Trophoblast cell (in vitro differentiated cells and primary cell): ENCODE measurements around the gene PDHX.
A peak's percentile ranks its signal among the peaks of the same experiment; 100 is the strongest.

Source experiments
- DNase-seq, 2 donors: peaks; one replicate each; pipeline ENCODE4 v3.0.0-alpha.2; 2016
- H2AFZ ChIP-seq: 2 replicates; pipeline ENCODE4 v1.6.1; 2013; ENCODE audit warnings: low read length, moderate library complexity, mild to moderate bottlenecking; ENCODE audit not compliant: insufficient read depth, poor library complexity
- H2AK5ac ChIP-seq: 2 replicates; pipeline ENCODE4 v1.6.1; 2013; ENCODE audit warnings: mild to moderate bottlenecking, low read length
- H2BK120ac ChIP-seq: 2 replicates; pipeline ENCODE4 v1.6.1; 2013; ENCODE audit warnings: low read length, mild to moderate bottlenecking, moderate library complexity; ENCODE audit not compliant: insufficient read depth, poor library complexity
- H2BK12ac ChIP-seq: 2 replicates; pipeline ENCODE4 v1.6.1; 2013; ENCODE audit warnings: mild to moderate bottlenecking, low read length, moderate library complexity
- H2BK5ac ChIP-seq: 2 replicates; pipeline ENCODE4 v1.6.1; 2013; ENCODE audit warnings: low read length, low read depth, moderate library complexity, mild to moderate bottlenecking; ENCODE audit not compliant: poor library complexity
- H3K14ac ChIP-seq: 2 replicates; pipeline ENCODE4 v1.6.1; 2013; ENCODE audit warnings: mild to moderate bottlenecking, low read length
- H3K18ac ChIP-seq: 2 replicates; pipeline ENCODE4 v1.6.1; 2013; ENCODE audit warnings: mild to moderate bottlenecking, low read length
- H3K23ac ChIP-seq: 2 replicates; pipeline ENCODE4 v1.6.1; 2013; ENCODE audit warnings: low read length
- H3K27ac ChIP-seq: 2 replicates; pipeline ENCODE4 v1.5.1; 2013; ENCODE audit warnings: low read depth, mild to moderate bottlenecking, inconsistent platforms, low read length, moderate library complexity
- H3K27me3 ChIP-seq: 2 replicates; pipeline ENCODE4 v1.6.1; 2013; ENCODE audit warnings: inconsistent platforms, mild to moderate bottlenecking, low read length, moderate library complexity; ENCODE audit not compliant: insufficient read depth
- H3K36me3 ChIP-seq, 2 experiments: 1 replicate in 1 of 2; 2 replicates in 1 of 2; pipeline ENCODE4 v1.6.1; 2013; ENCODE audit warnings: low read length in 2 of 2, mild to moderate bottlenecking in 2 of 2, moderate library complexity in 1 of 2; ENCODE audit not compliant: insufficient read depth in 2 of 2, control insufficient read depth in 1 of 2
- H3K4ac ChIP-seq: 2 replicates; pipeline ENCODE4 v1.6.1; 2013; ENCODE audit warnings: low read depth, mild to moderate bottlenecking, low read length, moderate library complexity
- H3K4me1 ChIP-seq, 2 experiments: 1 replicate in 1 of 2; 2 replicates in 1 of 2; pipeline ENCODE4 v1.6.1; 2013; ENCODE audit warnings: low read length in 2 of 2, mild to moderate bottlenecking in 2 of 2, moderate library complexity in 1 of 2; ENCODE audit not compliant: insufficient read depth in 2 of 2, control insufficient read depth in 1 of 2
- H3K4me2 ChIP-seq: 2 replicates; pipeline ENCODE4 v1.6.1; 2013; ENCODE audit warnings: inconsistent platforms, mild to moderate bottlenecking, low read length, moderate library complexity
- H3K4me3 ChIP-seq: 2 replicates; pipeline ENCODE4 v1.5.1; 2013; ENCODE audit warnings: mild to moderate bottlenecking, low read depth, low read length, inconsistent platforms
- H3K79me1 ChIP-seq: one replicate; pipeline ENCODE4 v1.6.1; 2013; ENCODE audit warnings: low read length
- H3K79me2 ChIP-seq: 2 replicates; pipeline ENCODE4 v1.6.1; 2013; ENCODE audit warnings: low read length, mild to moderate bottlenecking; ENCODE audit not compliant: control insufficient read depth, insufficient read depth, poor library complexity
- H3K9ac ChIP-seq: 2 replicates; pipeline ENCODE4 v1.6.1; 2013; ENCODE audit warnings: mild to moderate bottlenecking, low read length
- H3K9me3 ChIP-seq: 2 replicates; pipeline ENCODE4 v1.6.1; 2013; ENCODE audit warnings: low read depth, mild to moderate bottlenecking, control low read depth, inconsistent platforms, low read length; ENCODE audit not compliant: insufficient read depth
- H4K12ac ChIP-seq: 2 replicates; pipeline ENCODE4 v1.6.1; 2013; ENCODE audit warnings: low read depth, mild to moderate bottlenecking, low read length, moderate library complexity
- H4K8ac ChIP-seq: 2 replicates; pipeline ENCODE4 v1.6.1; 2013; ENCODE audit warnings: low read depth, mild to moderate bottlenecking, low read length, moderate library complexity
- H4K91ac ChIP-seq: one replicate; pipeline ENCODE4 v1.6.1; 2013; ENCODE audit warnings: low read depth, mild to moderate bottlenecking, low read length, moderate library complexity
- WGBS: extraction: QIAGEN DNeasy Blood & Tissue Kit; methylation state at CpG from one replicate; pipeline ENCODE4 v1.1.7; 2013; ENCODE audit warnings: missing lambda C conversion rate; ENCODE audit not compliant: insufficient read length, insufficient coverage; ENCODE audit errors: extremely low coverage; 5-methylcytosine and 5-hydroxymethylcytosine counted together

Gene PDHX

GRCh38 chr11:34890089-34890488 lies 26.3 kb upstream of the PDHX start:
- Histone ChIP-seq H3K9me3 (no peaks in the 10 kb centered on the region), H4K91ac (no peak overlapping the region), H3K79me1 (no peaks in the 10 kb centered on the region), H3K27me3 (no peaks in the 10 kb centered on the region), H3K27ac (no peak overlapping the region), H2BK12ac (no peak overlapping the region), H3K36me3 (peaks cover 0 to 2% of the 10 kb centered on the region in 2 experiments), H4K8ac (no peak overlapping the region), H3K18ac (no peak overlapping the region), H3K4me2 (no peak overlapping the region), H2AK5ac (no peak overlapping the region), H3K4me3 (no peak overlapping the region), H3K79me2 (no peaks in the 10 kb centered on the region), H4K12ac (no peak overlapping the region), H3K23ac (no peak overlapping the region), H3K14ac (no peak overlapping the region), H2AFZ (no peak overlapping the region), H2BK120ac (no peak overlapping the region), H3K9ac (no peak overlapping the region), H2BK5ac (no peak overlapping the region), H3K4ac (no peak overlapping the region), H3K4me1 (peaks cover 0 to 2% of the 10 kb centered on the region in 2 experiments)
- no peak for DNase-seq
- WGBS: no CpG with 5 or more reads among the region's 2 CpGs

GRCh38 chr11:34890812-34891211 lies 25.6 kb upstream of the PDHX start:
- Histone ChIP-seq H3K79me1 (no peaks in the 10 kb centered on the region), H4K91ac (no peak overlapping the region), H2BK12ac (no peak overlapping the region), H3K18ac (no peak overlapping the region), H2AFZ (no peak overlapping the region), H3K9me3 (no peaks in the 10 kb centered on the region), H2BK120ac (no peak overlapping the region), H2BK5ac (no peak overlapping the region), H2AK5ac (no peak overlapping the region), H4K12ac (no peak overlapping the region), H3K4me2 (no peak overlapping the region), H3K4me3 (no peak overlapping the region), H3K79me2 (no peaks in the 10 kb centered on the region), H3K23ac (no peak overlapping the region), H3K36me3 (no peaks in the 10 kb centered on the region), H3K4me1 (no peaks in the 10 kb centered on the region), H3K4ac (no peak overlapping the region), H3K27me3 (no peaks in the 10 kb centered on the region), H3K9ac (no peak overlapping the region), H3K14ac (no peak overlapping the region), H4K8ac (no peak overlapping the region), H3K27ac (no peak overlapping the region)
- DNase-seq: peak in 1 of 2 donors; percentile 71
- WGBS: no CpG with 5 or more reads among the region's 1 CpG

DNA sequence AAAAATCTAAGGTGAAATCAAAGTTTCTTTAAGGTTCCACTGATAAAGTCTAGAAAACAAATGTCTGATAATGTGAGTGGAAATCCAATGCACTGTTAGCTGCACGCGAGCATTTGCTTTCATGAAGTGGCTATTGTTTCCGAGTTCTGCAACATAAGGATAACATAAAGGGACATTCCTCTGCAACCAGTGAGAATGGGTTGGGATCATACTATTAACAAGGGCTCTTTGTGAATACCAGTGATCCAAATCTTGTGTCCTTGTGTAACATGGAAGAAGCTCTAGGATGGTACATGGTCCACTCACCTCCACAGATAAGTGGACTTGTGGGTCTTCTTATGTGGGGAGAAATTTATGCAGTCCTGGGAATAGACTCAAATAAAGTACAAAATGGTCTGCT lies 24.8 kb upstream of the PDHX start:
- DNase-seq: no peak
- Histone ChIP-seq H3K36me3 (no peaks in the 10 kb centered on the region), H2AFZ (no peak overlapping the region), H3K9ac (no peak overlapping the region), H3K27me3 (no peaks in the 10 kb centered on the region), H3K18ac (no peak overlapping the region), H3K14ac (no peak overlapping the region), H2BK12ac (no peak overlapping the region), H2AK5ac (no peak overlapping the region), H2BK120ac (no peak overlapping the region), H4K8ac (no peak overlapping the region), H3K79me1 (no peaks in the 10 kb centered on the region), H3K9me3 (no peaks in the 10 kb centered on the region), H3K27ac (no peak overlapping the region), H3K4me2 (no peak overlapping the region), H3K4me1 (no peaks in the 10 kb centered on the region), H3K4ac (no peak overlapping the region), H3K79me2 (no peaks in the 10 kb centered on the region), H4K12ac (no peak overlapping the region), H4K91ac (no peak overlapping the region), H3K4me3 (no peak overlapping the region), H2BK5ac (no peak overlapping the region), H3K23ac (no peak overlapping the region)
- WGBS: no CpG with 5 or more reads among the region's 3 CpGs

DNA sequence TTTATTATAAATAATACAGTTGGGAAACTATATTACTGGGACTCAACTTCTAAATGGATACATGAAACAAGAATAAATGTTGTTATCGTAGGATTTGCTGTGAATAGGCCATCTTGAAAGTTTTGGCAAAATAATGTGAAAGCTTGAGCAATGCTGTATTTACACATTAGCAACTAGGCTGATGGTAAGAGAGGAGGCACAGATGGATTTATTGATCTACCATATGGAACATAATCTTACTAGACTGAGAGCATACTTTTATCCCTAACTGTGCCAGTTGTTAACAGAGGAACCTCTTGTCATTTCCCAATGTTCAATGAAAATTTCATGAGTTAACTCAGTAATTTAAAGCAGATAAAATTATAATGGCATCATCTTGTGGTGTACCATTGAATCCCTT lies 23.0 kb upstream of the PDHX start:
- Histone ChIP-seq H3K4me3 (no peak overlapping the region), H3K4me1 (no peaks in the 10 kb centered on the region), H3K9ac (no peak overlapping the region), H3K18ac (no peak overlapping the region), H3K27me3 (no peaks in the 10 kb centered on the region), H4K12ac (no peak overlapping the region), H3K14ac (no peak overlapping the region), H3K4ac (no peak overlapping the region), H3K79me1 (no peaks in the 10 kb centered on the region), H2AK5ac (no peak overlapping the region), H4K91ac (no peak overlapping the region), H2BK5ac (no peak overlapping the region), H4K8ac (no peak overlapping the region), H2BK120ac (no peak overlapping the region), H3K23ac (no peak overlapping the region), H3K27ac (no peak overlapping the region), H3K36me3 (no peaks in the 10 kb centered on the region), H2AFZ (no peak overlapping the region), H3K79me2 (no peaks in the 10 kb centered on the region), H2BK12ac (no peak overlapping the region), H3K9me3 (no peaks in the 10 kb centered on the region), H3K4me2 (no peak overlapping the region)
- DNase-seq: no peak
- WGBS: no CpG with 5 or more reads among the region's 1 CpG
